Type B pancreatic cell (in vitro differentiated cells): ENCODE data around the gene TRIM6. TPM values are rescaled to one million over a fixed set of nuclear protein-coding genes. Genes with fewer than 3 reads are reported as not detected.

Source experiments
- DNase-seq: peaks from one replicate; pipeline ENCODE4 v3.0.0; 2021; ENCODE audit warnings: mixed read lengths; ENCODE audit not compliant: unreplicated experiment; ENCODE audit errors: extremely low spot score
- H3K27ac Mint-ChIP-seq: 2 replicates; pipeline ENCODE4 v1.8.0; 2021; ENCODE audit warnings: mild to moderate bottlenecking, mixed read lengths
- H3K27me3 Mint-ChIP-seq: 2 replicates; pipeline ENCODE4 v1.8.0; 2021; ENCODE audit warnings: mixed read lengths
- H3K36me3 Mint-ChIP-seq: 2 replicates; pipeline ENCODE4 v1.8.0; 2021; ENCODE audit warnings: mixed read lengths
- H3K4me1 Mint-ChIP-seq: one replicate; pipeline ENCODE4 v1.8.0; 2021; ENCODE audit warnings: mixed read lengths; ENCODE audit not compliant: unreplicated experiment
- H3K4me3 Mint-ChIP-seq: 2 replicates; pipeline ENCODE4 v1.8.0; 2021; ENCODE audit warnings: mild to moderate bottlenecking, mixed read lengths
- H3K9me3 Mint-ChIP-seq: 2 replicates; pipeline ENCODE4 v1.8.0; 2021; ENCODE audit warnings: mixed read lengths
- CTCF ChIP-seq: fragments of 200-600 bp; sonication (generic); conservative IDR thresholded peaks from 2 replicates; pipeline ENCODE4 v1.5.0; 2021; ENCODE audit warnings: antibody characterized with exemption, mild to moderate bottlenecking
- long read RNA-seq: library from polyadenylated mRNA; unstranded; transcript quantifications from one replicate; pipeline ENCODE4 v2.0.0, GENCODE V29; 2020
- total RNA-seq: library from RNA; stranded (reverse); gene quantifications from 2 replicates; pipeline ENCODE4 v1.2.1, GENCODE V29; 2021; ENCODE audit warnings: low replicate concordance

Gene TRIM6
- total RNA-seq: 7.5 and 8.7 TPM in 2 replicates
- long read RNA-seq, transcript TRIM6-202 (8 exons, 3,403 nt): major isoform, 6 of 12 reads
- long read RNA-seq, partial matches to known transcripts: 1 of 12 reads
- long read RNA-seq, other reads (novel, unspliced or antisense): 3 of 12 reads

- Mint-ChIP-seq H3K9me3 (no peaks in the 10 kb centered on the region), H3K4me1 (peaks cover 33% of the 10 kb centered on the region), H3K36me3 (no peaks in the 10 kb centered on the region), H3K4me3 (peak within 1 kb of the TSS; percentile 91), H3K27me3 (no peaks in the 10 kb centered on the region), H3K27ac (peak within 1 kb of the TSS; percentile 71)
- TF ChIP-seq CTCF: no peak
- DNase-seq: no peak
Observed at GRCh38 chr11:5596607-5597201, at the start of gene TRIM6. TSS of gene TRIM6 (plus strand) at chr11:5596637. CDS start at chr11:5596898, 261 bp downstream.

GRCh38 chr11:5547982-5548381 is 48.5 kb upstream of the TRIM6 start:
- Mint-ChIP-seq H3K36me3 (no peaks in the 10 kb centered on the region), H3K27me3 (no peaks in the 10 kb centered on the region), H3K27ac (no peak overlapping the region), H3K4me1 (no peaks in the 10 kb centered on the region), H3K9me3 (no peaks in the 10 kb centered on the region), H3K4me3 (no peak overlapping the region)
- no peak for TF ChIP-seq CTCF
- no peak for DNase-seq

GRCh38 chr11:5548440-5548839 is 48.0 kb upstream of the TRIM6 start, which contains the start of gene OR52H1:
TSS of gene OR52H1 (minus strand) at chr11:5548540. CDS start at chr11:5545505, 3,035 bp downstream.
- no peak for DNase-seq
- no peak within 1 kb of the TSS for H3K4me3 Mint-ChIP-seq
- H3K9me3 Mint-ChIP-seq: no peaks in the 10 kb centered on the region
- no peaks in the 10 kb centered on the region for H3K36me3 Mint-ChIP-seq
- no peaks in the 10 kb centered on the region for H3K27me3 Mint-ChIP-seq
- H3K27ac Mint-ChIP-seq: no peak within 1 kb of the TSS
- H3K4me1 Mint-ChIP-seq: no peaks in the 10 kb centered on the region
- no peak for TF ChIP-seq CTCF

- H3K27me3 Mint-ChIP-seq: peaks cover 4% of the 10 kb centered on the region
- H3K36me3 Mint-ChIP-seq: no peaks in the 10 kb centered on the region
- no peaks in the 10 kb centered on the region for H3K9me3 Mint-ChIP-seq
- no peak overlapping the region for H3K4me3 Mint-ChIP-seq
- no peak for TF ChIP-seq CTCF
- H3K27ac Mint-ChIP-seq: no peak overlapping the region
- no peak for DNase-seq
- no peaks in the 10 kb centered on the region for H3K4me1 Mint-ChIP-seq
Observed at GRCh38 chr11:5550440-5551095, 45.9 kb upstream of the TRIM6 start.

- no peak for DNase-seq
- Mint-ChIP-seq H3K27ac (no peak overlapping the region), H3K4me1 (no peaks in the 10 kb centered on the region), H3K9me3 (no peaks in the 10 kb centered on the region), H3K36me3 (no peaks in the 10 kb centered on the region), H3K4me3 (no peak overlapping the region), H3K27me3 (peaks cover 4% of the 10 kb centered on the region)
- TF ChIP-seq CTCF: peak; percentile 48
Observed at GRCh38 chr11:5553343-5553742, 43.1 kb upstream of the TRIM6 start.
